Pancreas (tissue), 10 donors: Measurements from ENCODE around the gene SCN1A. TPM values are rescaled to one million over a fixed set of nuclear protein-coding genes. Genes with fewer than 3 reads are reported as not detected.
"Not testable (repeated sequence)": the region's sequence is repeated elsewhere in the genome, so short reads cannot be mapped to it uniquely, and the experiment has no call there.

Source experiments
- ATAC-seq, 4 donors: fragments of 200-7000 bp; cut with Tn5 transposase; one replicate each; pipeline versions ENCODE4 v1.8.0 to v1.9.1; 2020; ENCODE audit warnings: mild to moderate bottlenecking in 4 of 4, moderate library complexity in 4 of 4
- DNase-seq, 6 donors: peaks; one replicate each; pipeline ENCODE4 v3.0.0-alpha.2; 2020
- FAIRE-seq: peaks from 2 replicates; lab custom pipeline; 2012; peaks lifted over from hg19 to GRCh38; lab: Jason Lieb, UNC
- H3K27ac ChIP-seq, 4 donors: fragments of 200-600 bp; sonication (generic); 1 replicate in 3 of 4; 2 replicates in 1 of 4; pipeline versions ENCODE4 v1.5.0 to v1.8.0; 2020
- H3K27me3 ChIP-seq, 4 donors: fragments of 200-600 bp; one replicate each; pipeline ENCODE4 v1.8.0; 2021
- H3K36me3 ChIP-seq, 3 donors: fragments of 200-600 bp; sonication (generic) in 1 of 3; one replicate each; pipeline versions ENCODE4 v1.5.0 to v1.8.0; 2020 to 2021
- H3K4me1 ChIP-seq, 3 donors: fragments of 200-600 bp; one replicate each; pipeline ENCODE4 v1.8.0; 2021
- H3K4me3 ChIP-seq, 4 donors: fragments of 200-600 bp; sonication (generic) in 2 of 4; one replicate each; pipeline versions ENCODE4 v1.5.0 to v1.8.0; 2020 to 2021
- H3K9me3 ChIP-seq, 4 donors: fragments of 200-600 bp; one replicate each; pipeline ENCODE4 v1.8.0; 2021
- whole genome bisulfite sequencing, 2 donors: extraction: QIAGEN DNeasy Blood & Tissue Kit; methylation state at CpG; one replicate each; pipeline ENCODE4 v1.1.7; 2013; 5-methylcytosine and 5-hydroxymethylcytosine counted together
- intact Hi-C, 3 donors: fragments of 100-400 bp; cut with DNase I; formaldehyde crosslinking; loops; one replicate each; pipeline versions ENCODE4 v1.11.1 to v1.14.2; 2022
- polyA plus RNA-seq, 2 donors: library from polyadenylated mRNA; stranded (reverse); fragments of 200-250 nt; gene quantifications; one replicate each; pipeline ENCODE4 v1.2.3, GENCODE V29; 2013
- total RNA-seq, 6 donors: library from RNA; stranded (reverse); fragmentation: NEBNext Ultra II Directional in 4 of 6; extraction: Animal tissue kit (Norgen Biotek cat#: 25700) in 4 of 6; gene quantifications; one replicate each; pipeline versions ENCODE4 v1.2.1 to v1.2.4, GENCODE V29; 2021 to 2023
- TF ChIP-seq, protein P1 (sequence below), 4 donors: fragments of 200-600 bp; sonication (generic) in 3 of 4; IDR thresholded peaks; one replicate each; pipeline versions ENCODE4 v1.5.0 to v1.8.0; 2021; ENCODE audit warnings: antibody characterized with exemption in 4 of 4
- donor health status: healthy with polysubstance abuse.
- donor health status: DM: no; HTN: no; CAD: no; lungs with moderate emphysema.
- donor health status: DM: no; HTN: no; CAD: no.
- donor health status: control.
- donor health status: control.
- donor health status: Bipolar disorder and iron deficiency.
- donor health status: DM: yes; HTN: yes; CAD: no.
- donor health status: DM: no; HTN: no; CAD: no.
- donor health status: DM: no; HTN: no; CAD: no.
- donor health status: DM: yes; HTN: yes; CAD: no.

The SCN1A gene
- total and polyA plus RNA-seq, 8 donors, result 0.03 to 0.43 (median 0.05) TPM; not detected in 2

DNA sequence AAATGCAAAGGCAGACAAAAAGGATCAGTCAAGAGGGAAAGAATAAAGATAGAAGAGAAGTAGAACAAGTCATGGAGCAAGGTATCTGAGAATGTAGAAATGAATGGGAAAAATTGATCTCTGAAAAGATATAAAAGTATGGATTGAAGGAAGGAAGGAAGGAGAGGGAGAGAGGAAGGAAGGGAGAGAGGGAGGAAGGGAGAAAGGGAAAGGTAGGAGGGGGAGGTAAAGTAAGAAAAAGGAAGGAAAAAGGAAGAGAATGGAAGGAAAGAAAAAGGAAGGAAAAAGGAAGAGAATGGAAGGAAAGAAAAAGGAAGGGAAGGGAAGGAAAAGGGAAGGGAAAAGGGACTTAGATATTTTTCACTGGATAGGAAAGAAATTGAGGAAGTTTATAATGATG lies 142.7 kb downstream of the SCN1A start:
- Histone ChIP-seq H3K36me3 (no peaks in the 10 kb centered on the region), H3K4me3 (no peak overlapping the region), H3K27ac (no peak overlapping the region), H3K27me3 (no peaks in the 10 kb centered on the region), H3K4me1 (no peaks in the 10 kb centered on the region), H3K9me3 (no peaks in the 10 kb centered on the region)
- no peak for ATAC-seq
- FAIRE-seq, result no peak
- intact Hi-C loops, result no loop called here
- TF ChIP-seq, protein P1, sequence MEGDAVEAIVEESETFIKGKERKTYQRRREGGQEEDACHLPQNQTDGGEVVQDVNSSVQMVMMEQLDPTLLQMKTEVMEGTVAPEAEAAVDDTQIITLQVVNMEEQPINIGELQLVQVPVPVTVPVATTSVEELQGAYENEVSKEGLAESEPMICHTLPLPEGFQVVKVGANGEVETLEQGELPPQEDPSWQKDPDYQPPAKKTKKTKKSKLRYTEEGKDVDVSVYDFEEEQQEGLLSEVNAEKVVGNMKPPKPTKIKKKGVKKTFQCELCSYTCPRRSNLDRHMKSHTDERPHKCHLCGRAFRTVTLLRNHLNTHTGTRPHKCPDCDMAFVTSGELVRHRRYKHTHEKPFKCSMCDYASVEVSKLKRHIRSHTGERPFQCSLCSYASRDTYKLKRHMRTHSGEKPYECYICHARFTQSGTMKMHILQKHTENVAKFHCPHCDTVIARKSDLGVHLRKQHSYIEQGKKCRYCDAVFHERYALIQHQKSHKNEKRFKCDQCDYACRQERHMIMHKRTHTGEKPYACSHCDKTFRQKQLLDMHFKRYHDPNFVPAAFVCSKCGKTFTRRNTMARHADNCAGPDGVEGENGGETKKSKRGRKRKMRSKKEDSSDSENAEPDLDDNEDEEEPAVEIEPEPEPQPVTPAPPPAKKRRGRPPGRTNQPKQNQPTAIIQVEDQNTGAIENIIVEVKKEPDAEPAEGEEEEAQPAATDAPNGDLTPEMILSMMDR (IDR thresholded peaks at IDR 0.05), result no peak
- no peak for DNase-seq

DNA sequence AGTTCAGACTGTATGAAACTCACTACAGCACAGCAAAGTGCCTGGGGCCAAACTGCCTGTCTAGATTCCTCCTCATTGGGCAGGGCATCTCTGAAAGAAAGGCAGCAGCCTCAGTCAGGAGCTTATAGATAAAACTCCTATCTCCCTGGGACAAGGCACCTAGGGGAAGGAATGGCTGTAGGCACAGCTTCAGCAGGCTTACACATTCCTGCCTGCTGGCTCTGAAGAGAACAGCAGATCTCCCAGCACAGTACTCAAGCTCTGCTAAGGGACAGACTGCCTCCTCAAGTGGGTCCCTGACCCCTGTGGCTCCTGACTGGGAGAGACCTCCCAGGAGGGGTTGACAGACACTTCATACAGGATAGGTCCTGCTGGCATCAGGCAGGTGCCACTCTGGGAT lies 155.7 kb downstream of the SCN1A start:
- H3K27ac ChIP-seq, H3K9me3 ChIP-seq, H3K36me3 ChIP-seq, H3K4me1 ChIP-seq, H3K27me3 ChIP-seq, FAIRE-seq, DNase-seq, H3K4me3 ChIP-seq, intact Hi-C loops, ATAC-seq: not testable (repeated sequence)

DNA sequence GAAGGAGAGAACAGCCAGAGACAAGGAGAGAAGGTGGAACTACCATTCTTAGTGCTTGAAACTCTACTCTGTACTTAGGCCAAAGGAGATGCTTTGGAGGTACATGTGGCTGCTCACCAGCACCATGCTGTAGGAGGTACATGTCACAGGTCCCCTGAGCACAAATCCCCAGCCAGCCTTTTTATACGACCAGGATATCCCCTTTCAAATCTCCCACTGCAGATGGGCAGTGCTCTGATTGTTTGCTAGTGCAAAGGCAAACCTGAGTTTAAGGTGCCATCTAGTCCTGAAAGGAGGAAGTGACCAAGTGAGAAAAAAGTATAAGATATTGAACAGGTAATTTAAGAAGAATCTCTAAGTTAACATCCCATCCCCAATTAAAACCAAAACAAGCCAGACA lies 157.2 kb downstream of the SCN1A start:
- DNase-seq, result no peak
- H3K4me3 ChIP-seq, result no peak overlapping the region
- no peaks in the 10 kb centered on the region for H3K27me3 ChIP-seq
- H3K9me3 ChIP-seq, result no peaks in the 10 kb centered on the region
- no peak overlapping the region for H3K27ac ChIP-seq
- intact Hi-C loops, result no loop called here
- no peaks in the 10 kb centered on the region for H3K36me3 ChIP-seq
- TF ChIP-seq, protein P1 (IDR thresholded peaks at IDR 0.05), result no peak
- WGBS, 2 donors, result 8 to 19% methylated on average over 1 of the region's 1 CpG
- FAIRE-seq, result no peak
- peak in 1 of 4 donors; percentile 30 for ATAC-seq
- no peaks in the 10 kb centered on the region for H3K4me1 ChIP-seq

DNA sequence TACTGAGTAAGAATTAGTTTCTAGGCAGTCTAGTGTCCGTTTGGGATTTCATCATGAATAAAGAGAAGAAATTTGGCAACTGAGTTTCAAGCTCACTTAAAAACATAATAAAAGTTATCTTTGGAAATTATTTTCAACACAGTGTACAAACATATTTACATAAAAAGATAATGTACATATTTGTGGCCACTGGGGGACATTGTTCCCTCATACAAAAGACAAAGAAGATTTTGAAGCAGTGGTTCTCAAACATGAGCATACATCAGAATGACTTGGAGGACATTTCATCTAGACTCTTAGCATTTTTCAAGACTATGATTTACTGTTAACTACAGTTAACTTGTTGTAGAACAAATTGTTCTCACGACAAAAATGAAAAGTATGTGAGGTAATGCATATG lies 158.6 kb downstream of the SCN1A start:
- WGBS, 2 donors, result 33 to 54% methylated on average over 2 of the region's 2 CpGs
- no peak for FAIRE-seq

DNA sequence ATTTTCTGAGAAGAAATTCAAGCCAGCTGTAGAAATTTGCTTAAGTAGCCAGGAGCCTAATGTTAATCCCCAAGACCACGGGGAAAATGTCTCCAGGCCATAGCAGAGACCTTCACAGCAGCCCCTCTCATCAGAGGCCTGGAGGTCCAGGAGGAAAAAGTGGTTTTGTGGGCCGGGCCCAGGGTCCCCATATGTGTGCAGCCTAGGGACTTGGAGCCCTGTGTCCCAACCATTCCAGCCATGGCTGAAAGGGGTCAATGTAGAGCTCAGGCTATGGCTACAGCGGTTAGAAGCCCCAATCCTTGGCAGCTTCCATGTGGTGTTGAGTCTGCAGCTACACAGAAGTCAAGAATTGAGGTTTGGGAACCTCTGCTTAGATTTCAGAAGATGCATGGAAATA lies 160.1 kb downstream of the SCN1A start:
- no peak for ATAC-seq

More for the DNA sequence above, 158.6 kb downstream of the SCN1A start:
- Histone ChIP-seq H3K36me3 (no peaks in the 10 kb centered on the region), H3K4me1 (no peaks in the 10 kb centered on the region), H3K27me3 (no peaks in the 10 kb centered on the region), H3K9me3 (no peaks in the 10 kb centered on the region), H3K4me3 (no peak overlapping the region), H3K27ac (no peak overlapping the region)
- intact Hi-C loops, result no loop called here
- ATAC-seq (no peak), DNase-seq (no peak)
- TF ChIP-seq, protein P1 (IDR thresholded peaks at IDR 0.05), result no peak

More for the DNA sequence above, 160.1 kb downstream of the SCN1A start:
- H3K27ac ChIP-seq, result no peak overlapping the region
- 86 to 95% methylated on average over 3 of the region's 3 CpGs for WGBS, 2 donors
- H3K4me3 ChIP-seq, result no peak overlapping the region
- TF ChIP-seq, protein P1 (IDR thresholded peaks at IDR 0.05), result no peak
- H3K27me3 ChIP-seq, result no peaks in the 10 kb centered on the region
- FAIRE-seq (no peak), DNase-seq (no peak)
- intact Hi-C loops, result no loop called here
- no peaks in the 10 kb centered on the region for H3K4me1 ChIP-seq
- no peaks in the 10 kb centered on the region for H3K9me3 ChIP-seq
- H3K36me3 ChIP-seq, result no peaks in the 10 kb centered on the region
